EL (cell line): ENCODE measurements around the gene RBMXL2.
A peak's percentile ranks its signal among the peaks of the same experiment; 100 is the strongest.

ENCODE experiments used
- DNase-seq: peaks from one replicate; pipeline ENCODE4 v3.0.0-alpha.2; 2016

Gene RBMXL2

DNA sequence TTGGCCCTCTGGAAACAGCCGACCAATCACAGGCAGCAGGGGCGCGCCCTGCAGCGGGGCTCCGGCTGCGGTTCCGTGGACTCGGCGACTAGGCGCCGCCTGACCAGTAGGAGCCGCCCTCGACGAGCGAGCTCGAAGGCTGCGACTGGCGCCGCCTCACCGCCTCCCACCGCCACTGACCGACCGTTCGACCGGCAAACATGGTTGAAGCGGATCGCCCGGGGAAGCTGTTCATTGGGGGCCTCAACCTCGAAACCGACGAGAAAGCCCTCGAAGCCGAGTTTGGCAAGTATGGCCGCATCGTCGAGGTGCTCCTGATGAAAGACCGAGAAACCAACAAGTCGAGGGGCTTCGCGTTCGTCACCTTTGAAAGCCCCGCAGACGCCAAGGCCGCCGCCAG, at the start of gene RBMXL2:
Gene RBMXL2, plus strand, starts transcription at position 78 of the 400 bp plus-strand sequence. Its CDS starts 123 bp downstream, at position 201.
- DNase-seq = no peak

- DNase-seq = peak; percentile 46
These were observed 42.2 kb upstream of the RBMXL2 start for GRCh38 chr11:7046474-7047175.

DNA sequence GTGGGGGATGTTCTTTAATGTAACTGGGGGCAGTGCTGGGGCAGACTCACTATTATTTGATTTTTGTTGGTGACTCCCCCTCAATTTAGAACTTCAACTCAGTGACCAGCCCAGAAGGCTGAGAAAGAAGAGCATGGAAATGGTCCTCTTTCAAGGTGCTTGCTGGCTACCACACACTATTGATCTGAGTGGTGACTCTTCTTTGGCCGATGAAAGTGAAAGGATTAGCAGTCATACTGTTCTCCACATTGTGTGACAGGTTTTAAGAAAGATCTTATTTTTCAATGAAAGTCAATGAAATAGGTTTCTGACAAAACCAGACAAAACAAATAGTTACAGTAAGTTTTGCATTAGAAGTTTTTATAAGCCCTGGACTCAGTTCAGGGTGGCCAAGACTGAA, 38.6 kb upstream of the RBMXL2 start:
- DNase-seq = no peak

DNA sequence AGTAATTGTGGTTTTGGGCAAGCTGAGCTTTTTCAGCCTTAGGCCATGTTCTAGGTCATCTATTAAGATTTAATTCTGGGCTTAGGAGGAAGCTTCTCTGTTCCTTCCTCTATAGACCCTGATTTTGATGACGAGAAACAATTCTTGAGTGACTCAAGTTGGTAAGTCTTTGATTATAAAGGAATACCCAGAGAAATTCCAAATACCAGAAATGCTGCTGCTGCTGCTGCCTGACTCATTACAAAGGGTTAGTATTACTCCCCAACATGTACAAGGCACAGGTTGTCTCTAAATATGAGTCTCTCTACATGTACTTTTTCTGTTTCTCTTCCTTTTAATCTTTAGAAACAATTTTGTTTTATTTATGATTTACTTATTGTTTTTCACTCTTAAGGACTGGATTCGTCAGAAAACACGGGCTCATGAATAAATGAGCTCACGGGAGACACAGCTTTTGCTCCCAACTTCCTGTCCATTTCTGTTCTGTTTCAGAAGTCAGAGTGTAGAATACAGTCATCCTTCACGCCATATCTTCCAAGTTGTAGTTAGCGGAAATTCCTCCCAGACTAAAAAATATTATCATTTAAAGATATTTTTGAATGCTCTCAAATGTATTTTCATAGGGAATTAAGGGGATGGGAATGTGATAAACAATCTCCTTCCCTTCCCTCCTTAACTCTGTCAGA, 31.8 kb upstream of the RBMXL2 start:
- no peak for DNase-seq

GRCh38 chr11:7057641-7058040, 31.2 kb upstream of the RBMXL2 start:
- no peak for DNase-seq

- DNase-seq = peak; percentile 68
These were observed 27.9 kb upstream of the RBMXL2 start for GRCh38 chr11:7060868-7061267.

GRCh38 chr11:7062534-7062933, 26.3 kb upstream of the RBMXL2 start:
- no peak for DNase-seq

GRCh38 chr11:7072401-7073028, 16.3 kb upstream of the RBMXL2 start:
- DNase-seq = no peak

DNA sequence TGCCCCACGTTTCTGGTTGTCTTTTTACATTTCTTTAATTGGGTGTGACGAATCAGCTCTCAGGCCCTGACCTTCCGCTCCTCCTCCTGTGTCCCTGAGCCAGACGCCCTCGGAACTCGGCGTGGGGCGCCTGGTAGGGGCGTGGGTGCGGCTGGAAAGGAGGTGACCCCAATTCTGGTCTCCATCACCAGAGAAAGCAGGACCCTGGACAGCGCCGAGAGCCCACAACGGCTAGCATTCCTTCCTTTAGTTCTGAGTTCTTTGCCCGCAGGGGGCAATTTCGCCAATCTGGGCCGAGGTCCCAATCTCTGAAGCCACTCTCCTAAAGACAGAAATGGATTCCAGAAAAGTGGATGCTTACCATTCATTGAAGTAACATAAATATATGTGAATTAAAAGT, 11.7 kb upstream of the RBMXL2 start:
- DNase-seq = no peak

- DNase-seq = no peak
These were observed 9.2 kb upstream of the RBMXL2 start for GRCh38 chr11:7079545-7080135.

GRCh38 chr11:7080900-7081299, 7.9 kb upstream of the RBMXL2 start:
- DNase-seq = no peak

DNA sequence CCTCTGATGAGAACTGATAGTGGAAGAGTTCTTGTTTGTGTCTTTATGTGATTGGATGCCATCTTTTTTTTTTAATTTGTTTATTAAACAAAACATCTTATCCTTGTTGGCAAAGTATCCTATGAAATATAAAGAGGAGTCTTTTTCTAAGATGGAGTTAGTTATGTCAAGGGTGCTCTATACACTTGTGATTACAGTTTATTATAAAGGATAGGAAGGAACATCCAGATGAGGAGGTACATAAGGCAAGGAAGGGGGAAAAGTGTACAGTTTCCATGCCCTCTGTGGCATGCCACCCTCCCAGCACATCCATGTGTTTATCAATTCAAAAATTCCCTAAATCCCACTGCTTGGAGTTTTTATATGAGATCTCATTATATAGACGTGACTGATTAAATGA, 7.4 kb upstream of the RBMXL2 start:
- no peak for DNase-seq

- no peak for DNase-seq
These were observed 792 bp downstream of the RBMXL2 start for GRCh38 chr11:7089328-7090251.

DNA sequence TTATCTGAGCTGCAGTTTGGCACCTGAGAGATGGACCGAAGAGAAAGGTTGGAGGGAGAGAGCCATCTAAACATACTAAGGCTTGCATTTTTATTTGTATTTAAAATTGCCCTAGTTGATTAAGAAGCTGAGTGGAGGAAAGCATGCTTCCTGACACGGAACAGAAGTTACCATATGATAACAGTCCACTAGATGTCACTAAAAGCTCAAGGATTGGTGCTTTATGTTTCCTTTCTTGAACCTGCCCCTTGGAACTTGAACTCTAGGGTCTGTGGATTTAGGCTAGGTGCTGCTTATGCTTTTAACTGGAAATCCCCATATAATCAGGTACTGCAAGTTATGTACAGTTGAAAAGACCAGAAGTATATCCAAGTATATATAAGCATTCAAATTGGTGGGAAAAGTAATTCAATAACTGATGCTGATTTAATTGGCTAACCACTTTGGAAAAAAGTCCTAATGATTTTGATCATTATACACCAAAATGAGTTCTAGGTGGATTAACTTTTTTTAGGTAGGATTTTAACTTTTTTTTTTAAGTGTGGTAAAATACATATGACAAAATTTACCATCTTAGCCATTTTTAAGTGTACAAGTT, 9.5 kb downstream of the RBMXL2 start:
- peak; percentile 52 for DNase-seq

DNA sequence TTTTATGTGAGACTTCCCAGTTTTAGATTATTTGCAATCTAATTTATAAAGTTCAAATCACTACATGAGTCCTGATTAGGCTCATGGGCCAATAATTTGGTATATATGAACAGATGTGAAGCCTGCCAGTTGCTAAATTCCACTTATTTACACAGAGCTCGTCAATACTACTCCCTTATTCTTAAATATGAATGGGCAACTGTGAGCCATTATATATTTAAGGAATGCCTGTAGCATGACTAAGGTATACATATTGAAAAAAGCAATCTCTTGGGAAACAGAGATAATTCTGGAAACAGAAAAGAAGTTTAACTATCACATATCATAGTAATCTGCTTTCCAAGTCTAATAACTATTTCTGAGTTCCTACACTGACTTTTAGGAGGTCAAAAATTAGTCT, 27.0 kb downstream of the RBMXL2 start:
- DNase-seq = no peak

GRCh38 chr11:7116370-7116769, 27.6 kb downstream of the RBMXL2 start:
- no peak for DNase-seq

DNA sequence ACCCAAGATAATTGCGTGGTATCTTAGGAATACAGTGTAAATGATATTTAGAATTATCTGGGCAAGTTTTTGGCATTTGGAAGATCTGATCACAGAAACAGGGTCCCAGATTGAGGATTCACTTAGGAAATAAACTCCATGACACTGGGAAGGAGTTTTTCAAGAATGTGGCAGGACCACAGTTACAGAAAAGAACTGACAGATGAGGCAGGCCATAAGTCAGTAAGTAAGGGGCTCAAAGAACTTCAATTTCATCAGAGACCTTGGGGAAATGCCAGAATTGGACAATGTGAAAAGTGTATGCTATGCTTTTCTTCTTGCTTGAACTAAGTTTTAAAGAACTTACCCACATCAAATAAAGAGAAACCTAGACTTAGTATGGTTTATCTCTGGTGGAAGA, 49.3 kb downstream of the RBMXL2 start:
- DNase-seq = no peak
